ENCODE data around the gene CPHXL. TPM values are rescaled to one million over a fixed set of nuclear protein-coding genes. Genes with fewer than 3 reads are reported as not detected.

Gene CPHXL
- not detected in 2 replicates for total RNA-seq

DNA sequence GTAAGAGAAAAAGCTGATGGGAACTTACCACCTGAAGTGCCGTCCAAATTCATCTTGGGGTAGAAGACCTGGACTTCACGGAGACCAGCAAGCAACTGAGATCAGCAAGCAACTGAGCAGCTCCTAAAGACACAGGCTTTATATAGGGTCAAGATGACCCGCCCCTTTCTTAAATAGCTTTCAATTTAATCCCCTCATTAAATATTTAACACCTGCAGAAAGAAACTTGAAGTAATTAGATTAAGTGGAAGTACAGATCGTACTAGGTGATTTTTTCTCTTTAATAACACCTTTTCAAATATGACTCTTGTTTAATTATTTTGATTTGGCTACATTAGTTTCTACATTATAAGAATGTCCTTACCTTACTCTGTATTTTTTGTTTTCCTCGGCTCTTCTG is at the start of gene CPHXL:
Gene CPHXL (minus strand): TSS at position 101 of the 400 bp plus-strand sequence. CDS start 48 bp downstream, at position 53.

DNA sequence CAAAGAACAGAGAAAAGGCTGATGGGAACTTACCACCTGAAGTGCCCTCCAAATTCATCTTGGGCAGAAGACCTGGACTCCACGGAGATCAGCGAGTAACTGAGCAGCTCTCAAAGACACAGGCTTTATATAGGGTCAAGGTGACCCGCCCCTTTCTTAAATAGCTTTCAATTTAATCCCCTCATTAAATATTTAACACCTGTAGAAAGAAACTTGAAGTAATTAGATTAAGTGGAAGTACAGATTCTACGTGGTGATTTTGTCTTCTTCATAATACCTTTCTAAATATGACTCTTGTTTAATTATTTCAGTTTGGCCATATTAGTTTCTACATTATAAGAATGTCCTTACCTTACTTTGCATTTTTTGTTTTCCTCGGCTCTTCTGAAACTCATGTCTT is 24.9 kb downstream of the CPHXL start, which contains the start of gene DUXB:
Gene DUXB (minus strand): TSS at position 101 of the 400 bp plus-strand sequence. CDS start 43 bp downstream, at position 58.

GRCh38 chr16:75676909-75677308 is 49.4 kb downstream of the CPHXL start, which contains the start of gene CPHXL2:
Gene CPHXL2 (minus strand): TSS chr16:75677009. CDS start chr16:75676999, 10 bp downstream.

Other genes starting within 250 kb of the CPHXL start
- 0.09 and 0.16 TPM in 2 replicates for gene CHST6, start 231.0 kb downstream of the CPHXL start, total RNA-seq
- gene CHST5, start 190.4 kb downstream of the CPHXL start, total RNA-seq = not detected in 2 replicates
- gene TMEM231, start 170.2 kb downstream of the CPHXL start, total RNA-seq = 8.2 and 14.5 TPM in 2 replicates
- 31.1 and 38.0 TPM in 2 replicates for gene GABARAPL2, start 160.1 kb downstream of the CPHXL start, total RNA-seq
- 25.7 and 28.1 TPM in 2 replicates for gene ADAT1, start 103.2 kb downstream of the CPHXL start, total RNA-seq
- 103 and 115 TPM in 2 replicates for gene KARS1, start 78.8 kb downstream of the CPHXL start, total RNA-seq
- gene TERF2IP, start 78.7 kb downstream of the CPHXL start, total RNA-seq = 24.2 and 38.9 TPM in 2 replicates
- not detected in 2 replicates for gene CPHXL2, start 49.5 kb downstream of the CPHXL start, total RNA-seq
- gene DUXB, start 25.0 kb downstream of the CPHXL start, total RNA-seq = not detected in 2 replicates